KBM-7 (cell line): ENCODE measurements around the gene BACH2.

Source experiments
- DNase-seq: peaks from one replicate; pipeline ENCODE4 v3.0.0-alpha.2; 2015
- in situ Hi-C: fragments of 300-500 bp; cut with MboI; formaldehyde crosslinking; loops from 2 replicates; pipeline ENCODE4 v1.14.3; 2020; ENCODE audit warnings: low sequenced_read_pairs, low pct_unique_long_range_greater_than_20kb, mixed read lengths

BACH2 gene

DNA sequence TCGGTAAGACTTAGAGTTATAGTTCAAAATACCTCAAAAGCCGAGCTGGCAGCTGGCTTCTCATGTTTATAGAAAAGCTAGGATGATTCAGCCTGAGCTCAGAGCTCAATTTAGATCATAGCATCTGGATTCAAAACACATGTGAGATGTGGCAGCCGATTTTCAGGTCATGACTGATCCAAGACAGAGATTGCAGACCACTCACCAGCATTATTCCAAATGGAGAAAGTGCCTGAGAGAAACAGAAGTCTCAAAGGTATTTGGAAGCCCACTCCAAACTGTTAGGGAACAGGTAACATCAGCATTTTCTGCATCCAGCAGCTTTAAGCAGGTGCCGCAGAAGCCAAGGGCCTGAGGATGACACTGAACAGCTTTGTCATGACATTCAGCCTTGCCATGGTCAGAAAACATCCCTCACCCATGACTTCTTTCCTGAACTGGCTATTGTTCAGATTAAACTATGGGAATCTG, 102.2 kb downstream of the BACH2 start:
- in situ Hi-C loops, result no loop called here
- DNase-seq, result no peak

DNA sequence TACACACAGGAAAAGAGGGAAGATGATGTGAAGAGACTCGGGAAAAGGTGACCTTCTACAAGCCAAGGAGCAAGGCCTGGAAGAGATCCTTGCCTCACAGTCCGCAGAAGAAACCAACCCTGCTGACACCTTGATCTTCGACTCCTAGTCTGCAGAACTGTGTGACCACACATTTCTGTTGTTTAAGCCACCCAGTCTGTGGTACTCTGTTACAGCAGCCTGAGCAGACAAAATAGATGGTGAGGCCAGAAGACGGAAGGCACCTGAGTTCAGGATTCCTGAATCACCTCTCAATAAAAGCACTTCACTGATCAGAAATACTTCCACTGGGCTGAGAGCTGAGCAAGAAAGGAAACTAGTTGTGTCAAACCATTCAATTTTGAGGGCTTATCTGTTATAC, 103.3 kb downstream of the BACH2 start:
- DNase-seq, result no peak
- in situ Hi-C loops, result no loop called here

DNA sequence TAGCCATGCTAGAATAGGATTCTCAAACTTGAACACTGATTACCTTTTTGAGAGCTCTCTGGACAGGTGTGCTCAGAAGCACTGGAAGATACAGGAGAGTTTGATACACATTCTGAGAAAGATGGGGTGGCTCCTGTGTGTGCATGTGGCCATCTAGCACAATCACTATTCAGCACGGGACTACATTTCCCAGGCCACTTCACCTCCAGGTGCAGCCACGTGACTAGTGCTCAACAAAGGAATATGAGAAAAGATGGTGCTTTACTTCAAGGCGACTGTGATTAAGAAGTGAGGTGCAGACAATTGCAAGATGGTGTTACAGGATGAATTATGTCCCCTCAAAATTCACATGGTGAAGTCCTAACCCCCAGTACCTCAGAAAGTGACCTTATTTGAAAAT, 103.8 kb downstream of the BACH2 start:
- in situ Hi-C loops, result no loop called here
- DNase-seq, result no peak

DNA sequence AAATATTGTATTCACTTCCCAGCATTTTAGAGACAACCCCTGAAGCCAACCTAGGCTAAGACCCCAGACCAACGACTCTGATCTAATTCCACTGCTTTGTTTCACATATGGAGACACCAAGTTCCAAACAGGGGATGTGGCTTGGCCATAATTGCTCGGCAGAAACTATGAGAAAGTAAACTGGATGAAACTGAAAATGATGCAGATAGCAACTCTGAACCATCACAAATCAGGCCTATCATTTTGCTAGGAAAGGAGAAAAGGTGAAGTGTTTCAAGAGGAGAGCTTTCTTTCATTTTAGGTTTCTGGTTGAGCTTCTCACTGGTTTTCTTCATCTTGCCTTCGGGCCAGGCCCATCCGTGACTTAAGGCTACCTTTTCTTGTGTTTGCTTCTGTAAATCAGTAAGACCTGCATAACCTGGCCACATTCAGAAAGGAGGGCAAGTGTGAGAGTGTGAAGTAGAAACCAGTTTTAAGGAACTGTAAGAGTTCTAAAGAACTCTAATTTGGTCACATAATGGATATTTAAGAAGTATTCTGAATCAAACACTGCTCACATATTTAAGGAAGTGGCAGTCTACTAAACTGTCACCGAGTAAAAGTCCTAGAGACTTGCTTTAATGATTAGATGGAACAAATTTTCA, 105.8 kb downstream of the BACH2 start:
- no peak for DNase-seq
- in situ Hi-C loops, result no loop called here

DNA sequence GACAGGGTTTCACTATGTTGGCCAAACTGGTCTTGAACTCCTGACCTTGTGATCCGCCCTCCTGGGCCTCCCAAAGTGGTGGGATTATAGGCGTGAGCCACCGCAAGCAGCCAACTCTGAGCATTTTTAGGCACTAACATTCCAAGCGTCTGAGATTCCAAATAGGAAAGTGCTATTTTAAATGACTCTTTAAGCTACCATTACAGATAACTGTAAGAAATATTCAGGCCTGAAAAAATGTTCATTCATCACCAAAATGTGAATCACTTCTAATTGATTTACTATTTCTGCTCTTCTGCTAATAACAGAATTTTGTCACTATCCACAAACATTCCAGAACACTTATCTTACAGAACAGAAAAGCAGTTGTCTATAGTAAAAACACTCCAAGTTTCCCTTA, 106.5 kb downstream of the BACH2 start:
- DNase-seq, result no peak
- in situ Hi-C loops, result no loop called here

DNA sequence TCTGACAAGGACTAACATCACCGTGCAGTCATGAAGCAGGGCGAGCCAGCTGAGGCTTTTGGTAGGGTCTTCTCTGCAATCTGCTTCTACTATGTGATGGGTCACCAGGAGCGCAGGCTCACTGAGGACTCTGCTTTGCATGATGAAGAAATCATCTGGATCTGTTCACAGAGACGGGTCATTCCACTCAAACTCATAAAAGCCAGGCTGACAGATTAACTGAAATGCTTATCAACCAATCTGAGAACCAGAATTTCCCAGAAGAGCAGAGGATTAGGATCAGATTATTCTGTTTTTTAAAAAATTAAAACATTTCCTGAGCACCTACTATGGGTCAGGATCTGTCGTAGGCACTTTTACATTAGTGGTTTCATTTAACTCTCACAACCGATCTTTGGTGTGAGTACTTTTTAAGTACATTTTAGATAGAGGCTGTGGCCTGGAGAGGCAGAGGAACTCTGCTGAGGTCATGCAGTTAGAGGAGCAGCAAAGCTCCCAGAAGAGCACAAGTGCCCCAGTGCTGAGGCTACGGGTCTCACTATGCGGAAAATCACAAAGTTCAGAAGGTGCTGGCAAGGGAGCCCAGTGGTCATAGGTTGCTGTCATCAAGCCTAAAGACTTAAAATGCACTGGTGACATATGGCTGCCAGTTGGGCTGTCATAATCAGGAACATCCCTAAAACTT, 109.1 kb downstream of the BACH2 start:
- no peak for DNase-seq
- in situ Hi-C loops, result no loop called here

DNA sequence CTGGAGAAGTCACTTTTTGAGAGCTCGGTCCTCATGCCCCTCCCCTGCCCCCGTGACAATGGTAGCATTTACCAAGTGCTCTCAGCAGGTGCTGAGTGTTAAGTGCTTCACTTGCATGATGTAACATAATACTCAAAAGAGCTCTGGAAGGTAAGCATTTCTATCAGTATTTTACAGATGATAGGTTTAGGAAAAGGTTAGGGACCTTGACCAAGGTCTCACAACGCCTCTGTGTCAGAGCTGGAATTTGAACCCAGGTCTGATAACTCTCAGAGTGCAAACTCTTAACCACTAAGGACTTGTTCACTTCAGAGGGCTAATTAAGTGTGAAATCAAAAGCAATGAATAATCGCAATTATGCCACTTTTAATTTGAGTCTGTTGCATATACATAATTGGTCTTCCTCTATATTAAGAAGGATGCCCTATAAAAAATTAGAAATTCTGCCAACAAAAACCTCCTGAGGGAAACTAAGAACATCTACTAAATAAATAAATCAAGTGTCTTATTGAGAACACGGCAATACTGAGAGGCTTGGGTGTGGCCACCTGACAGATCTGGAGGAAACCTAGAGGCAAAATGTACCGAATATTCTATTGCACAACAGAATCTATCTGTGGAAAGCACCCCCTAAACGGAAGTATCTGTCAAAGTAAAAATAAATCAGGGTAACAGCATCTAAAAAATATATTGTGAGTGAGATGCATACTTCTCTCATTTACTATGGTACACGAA, 109.8 kb downstream of the BACH2 start:
- DNase-seq, result no peak
- in situ Hi-C loops, result no loop called here

DNA sequence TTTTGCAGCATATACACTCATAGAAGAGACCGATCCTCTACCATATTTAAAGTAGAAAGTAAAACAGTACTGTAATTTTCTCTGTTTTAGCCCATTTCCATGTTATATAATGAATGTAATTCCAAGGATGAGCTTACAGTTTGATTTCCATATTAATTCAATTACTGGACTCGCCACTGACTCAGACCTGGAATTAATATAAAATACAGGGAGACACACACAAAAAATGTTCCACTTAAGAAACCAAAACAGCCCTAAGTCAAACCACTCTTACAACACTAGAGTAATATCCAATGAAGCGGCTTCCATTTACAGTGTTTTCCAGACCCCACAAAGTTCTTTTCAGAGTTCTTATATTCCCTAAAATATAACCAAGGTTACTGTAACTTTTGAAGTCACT, 110.6 kb downstream of the BACH2 start:
- in situ Hi-C loops, result no loop called here
- DNase-seq, result no peak

DNA sequence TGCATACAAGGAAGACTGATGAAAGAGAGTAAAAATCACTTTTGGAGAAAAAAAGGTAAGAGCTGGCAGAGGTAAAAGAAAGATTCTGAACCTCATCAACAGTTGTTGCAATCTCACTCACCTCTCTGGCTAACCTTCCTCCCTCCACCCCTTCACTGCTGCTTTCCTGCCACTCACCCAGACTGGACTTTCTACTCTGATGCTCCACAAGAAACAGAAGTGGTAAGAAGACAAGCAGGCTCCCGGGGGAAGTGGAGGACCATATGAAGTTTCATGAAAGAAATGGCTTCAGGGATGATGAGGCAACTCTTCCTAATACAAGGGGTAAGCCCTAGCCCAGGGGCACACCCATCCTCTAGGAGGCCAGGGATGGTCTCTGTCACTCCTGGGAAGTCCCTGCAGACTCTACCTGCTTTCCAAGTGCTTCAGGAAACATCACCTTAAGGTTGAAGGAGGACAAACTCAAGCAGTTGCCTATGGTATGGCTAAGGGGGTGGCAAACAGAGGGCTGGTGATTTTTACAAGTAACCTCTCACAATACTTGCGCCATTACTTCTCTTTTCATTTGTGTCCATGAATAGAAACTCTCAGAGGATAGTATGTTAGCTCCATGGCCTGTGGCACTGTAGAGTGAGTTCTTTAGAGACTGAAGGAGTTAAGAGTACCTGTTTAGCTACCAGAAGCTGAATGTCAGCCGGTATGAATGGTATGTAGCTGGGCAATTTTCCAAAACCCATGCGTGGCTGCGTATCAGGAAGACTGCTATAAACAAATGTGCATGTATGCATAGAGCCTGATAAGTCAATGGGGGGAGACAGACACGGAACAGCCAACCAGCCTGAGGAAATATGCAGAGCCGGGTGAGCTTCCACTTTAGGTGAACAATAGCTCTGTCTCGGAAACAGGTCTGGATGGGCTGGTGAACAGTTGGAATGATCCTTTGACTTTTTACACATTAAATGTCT, 112.0 kb downstream of the BACH2 start:
- DNase-seq, result no peak
- in situ Hi-C loops, result no loop called here

DNA sequence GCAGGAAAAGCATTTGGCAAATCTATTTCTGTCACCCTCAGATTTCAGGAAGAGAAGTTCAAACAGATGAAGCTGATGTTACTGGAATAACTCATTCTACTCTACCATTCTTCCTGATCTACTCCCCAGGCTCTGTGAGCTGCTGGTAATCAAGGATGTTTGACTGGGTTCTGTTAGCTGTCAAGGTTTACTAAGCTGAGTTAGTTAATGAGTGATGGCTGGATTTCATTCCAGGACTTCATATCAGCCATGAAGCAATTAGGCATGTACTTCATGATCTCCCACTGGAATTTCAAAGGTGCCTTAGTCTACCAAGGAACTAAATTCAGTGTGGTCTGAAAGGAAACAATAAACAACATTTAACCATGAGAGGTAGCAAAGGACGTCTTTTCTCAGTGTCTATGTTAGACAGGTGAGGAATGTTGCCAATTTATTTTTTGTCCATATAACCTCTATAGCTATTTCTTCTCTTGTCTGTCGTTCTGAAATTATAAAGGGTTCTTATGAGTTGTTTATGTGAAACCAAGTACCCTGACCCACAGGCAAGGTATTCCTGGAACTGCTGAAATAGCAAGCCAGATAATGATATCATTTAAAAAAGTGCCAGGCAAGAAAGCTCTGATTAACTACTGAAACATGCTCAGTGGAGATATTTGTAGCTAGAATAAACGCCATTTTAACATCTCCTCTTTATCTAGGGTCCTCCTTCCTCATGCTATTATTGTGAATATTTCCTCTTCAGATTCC, 112.9 kb downstream of the BACH2 start:
- DNase-seq, result no peak
- in situ Hi-C loops, result no loop called here

DNA sequence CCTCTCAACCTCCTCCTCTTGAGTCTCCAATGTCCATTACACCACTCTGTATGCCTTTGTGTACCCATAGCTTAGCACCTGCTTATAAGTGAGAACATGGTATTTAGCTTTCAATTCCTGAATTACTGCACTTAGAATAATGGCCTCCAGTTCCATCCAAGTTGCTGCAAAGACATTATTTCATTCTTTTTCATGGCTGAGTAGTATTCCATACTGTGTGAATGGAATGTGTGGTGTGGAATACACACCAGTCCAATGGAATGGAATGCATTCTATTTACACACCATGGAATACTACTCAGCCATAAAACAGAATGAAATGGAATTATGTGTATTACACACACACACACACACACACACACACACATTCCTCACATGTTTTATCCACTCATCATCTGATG, 116.1 kb downstream of the BACH2 start:
- DNase-seq, result no peak
- in situ Hi-C loops, result no loop called here

DNA sequence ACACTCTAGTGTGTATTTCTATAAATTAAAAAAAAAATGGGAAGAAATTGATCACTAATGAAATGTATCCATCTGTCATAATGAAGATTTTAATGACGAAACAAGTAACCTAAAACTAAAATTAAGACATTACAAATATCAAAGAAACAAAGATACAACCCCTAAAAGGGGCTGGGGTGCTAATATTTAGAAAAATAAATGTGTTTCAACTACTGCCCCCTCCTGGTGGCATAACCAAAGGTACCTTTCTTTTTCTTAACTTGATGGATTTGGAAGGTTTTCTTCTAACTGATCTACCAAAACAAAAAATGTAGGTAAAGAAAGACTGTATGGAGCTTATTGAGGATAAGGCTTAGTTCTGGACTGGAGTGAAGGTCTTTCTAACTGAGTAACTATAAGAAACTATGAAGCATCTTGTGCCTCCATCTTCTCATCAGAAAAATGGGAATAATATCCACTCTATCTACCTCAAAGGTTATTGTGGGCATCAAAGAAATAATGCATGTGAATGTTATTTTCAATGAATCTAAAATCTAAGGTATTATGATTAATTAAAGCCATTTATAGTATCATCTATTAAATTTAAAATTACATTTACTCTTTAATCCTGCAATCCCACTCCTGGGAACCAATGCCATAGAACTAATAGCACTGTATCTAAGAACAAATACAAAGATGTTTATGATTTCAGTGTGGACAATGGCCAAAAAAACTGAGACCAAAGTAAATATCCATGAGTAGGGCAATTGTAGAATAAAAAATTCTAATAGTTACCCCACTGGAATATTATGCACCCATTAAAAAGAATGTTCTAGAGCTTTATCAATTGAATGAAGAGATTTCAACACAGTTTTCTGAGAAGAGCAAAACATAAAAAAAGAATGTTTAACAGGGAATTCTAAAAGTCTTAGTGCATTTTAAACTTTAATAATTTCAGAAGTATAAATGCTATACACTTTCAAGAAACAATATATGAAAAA, 117.2 kb downstream of the BACH2 start:
- in situ Hi-C loops, result no loop called here
- peak; percentile 20 for DNase-seq

DNA sequence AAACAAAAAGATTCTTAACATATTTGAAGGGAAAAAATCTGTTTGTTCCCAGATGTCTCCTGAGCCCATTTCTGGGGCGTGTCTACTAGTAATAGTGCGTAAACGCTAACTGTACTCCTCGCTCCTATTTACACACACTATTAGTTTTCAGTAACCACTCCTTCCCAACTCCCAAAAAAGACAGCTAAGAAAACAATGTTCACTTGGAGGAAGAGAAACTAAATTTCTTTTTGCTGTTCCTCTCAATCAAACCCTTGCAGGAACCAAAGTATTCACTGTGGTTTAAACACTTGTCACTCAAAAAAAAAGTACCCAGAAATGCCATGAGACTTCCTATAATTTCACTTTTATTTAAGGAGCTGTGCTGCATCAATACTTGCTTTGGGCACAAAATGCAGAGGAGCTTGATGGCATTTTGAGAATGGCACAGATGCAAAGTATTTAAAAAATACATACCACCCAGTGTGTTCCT, 118.2 kb downstream of the BACH2 start:
- in situ Hi-C loops, result no loop called here

DNA sequence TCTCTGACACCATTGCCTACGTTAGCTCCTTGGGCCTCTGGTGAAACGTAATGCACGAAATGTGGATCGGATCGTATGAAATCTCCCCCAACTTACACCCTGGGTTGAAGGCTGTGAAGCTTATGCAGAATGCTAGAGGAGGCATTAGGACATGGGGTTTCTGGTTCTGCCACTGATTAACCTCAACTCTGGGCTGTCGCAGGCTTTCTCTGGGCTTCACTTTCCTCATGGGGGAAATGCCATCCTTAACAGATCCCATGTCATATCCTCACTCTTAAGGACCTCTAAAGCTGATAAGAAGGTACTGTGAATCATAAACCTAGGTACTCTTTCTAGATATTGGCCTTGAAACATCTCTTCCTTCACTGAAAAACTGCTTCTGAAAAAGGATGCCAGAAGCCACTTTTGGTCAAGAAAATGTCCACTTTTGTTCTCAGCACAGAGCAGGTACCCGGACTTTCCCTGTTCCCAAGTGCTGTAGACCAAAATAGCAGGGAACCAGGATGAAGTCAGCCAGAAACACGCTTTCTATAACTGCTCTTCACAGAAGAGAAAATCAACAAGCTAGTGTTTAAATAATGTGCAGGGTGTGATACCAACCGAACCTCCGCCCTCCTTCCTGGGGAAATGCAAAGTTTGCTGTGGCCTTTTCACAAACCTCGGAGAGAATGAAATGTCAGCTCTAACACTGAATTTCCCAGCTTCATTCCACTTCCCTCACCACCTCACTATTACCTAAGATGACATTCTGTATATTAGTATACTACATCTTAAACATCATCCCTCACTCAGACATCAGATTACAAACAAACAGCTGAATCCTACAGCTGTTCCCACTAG, 118.9 kb downstream of the BACH2 start:
- no peak for DNase-seq
- in situ Hi-C loops, result no loop called here

More for the DNA sequence above, 118.2 kb downstream of the BACH2 start:
- DNase-seq, result no peak

DNA sequence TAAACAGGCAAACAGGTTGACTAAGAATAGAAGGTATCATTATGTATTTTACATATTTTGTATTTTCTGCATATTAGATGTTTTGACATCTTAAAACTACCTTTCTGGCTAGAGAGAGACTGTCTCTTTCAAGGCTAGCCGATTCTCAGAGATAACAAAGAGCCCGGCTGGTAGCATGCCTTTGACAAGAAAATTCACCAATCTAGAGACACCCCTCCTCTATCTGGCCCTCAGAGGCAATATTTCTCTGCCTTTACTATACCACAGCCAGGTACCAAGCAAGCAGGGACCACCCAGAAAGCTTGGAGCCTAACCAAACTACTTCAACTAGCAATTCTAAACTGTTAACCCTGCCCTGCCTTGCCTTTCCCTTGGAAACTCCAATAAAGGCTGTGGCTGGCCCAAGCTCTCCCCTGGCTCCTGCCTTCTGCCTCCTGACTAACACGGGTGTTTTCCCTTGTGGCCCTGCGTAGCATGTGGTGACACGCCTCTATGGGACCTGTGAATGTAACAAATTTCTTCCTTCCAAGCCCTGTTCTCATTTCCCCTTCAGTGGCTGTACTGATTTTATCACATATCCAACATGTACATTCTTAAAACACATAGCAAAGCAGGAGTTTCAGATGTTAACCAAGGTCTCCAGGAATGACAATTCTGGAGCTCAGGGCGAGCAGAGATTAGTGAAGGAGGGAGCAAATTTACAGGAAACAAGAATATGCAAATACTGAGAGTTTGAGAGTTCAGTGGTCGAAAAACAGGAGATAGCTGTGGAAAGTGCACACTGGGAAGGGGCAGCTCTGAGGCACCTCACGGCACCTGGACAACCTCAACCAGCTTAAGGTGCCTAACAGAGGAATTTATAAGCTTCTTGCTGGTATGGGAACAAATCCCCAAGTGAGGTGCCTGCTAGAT, 120.8 kb downstream of the BACH2 start:
- in situ Hi-C loops, result no loop called here
- no peak for DNase-seq
